ENCODE data around the gene CTNNBL1. TPM values are rescaled to one million over a fixed set of nuclear protein-coding genes. Genes with fewer than 3 reads are reported as not detected.

The CTNNBL1 gene
- total RNA-seq, 3 donors from 2014 or later (not counting 1 experiment from before 2014, with no cell fraction given): 59.1 to 75.6 (median 67.6) TPM

DNA sequence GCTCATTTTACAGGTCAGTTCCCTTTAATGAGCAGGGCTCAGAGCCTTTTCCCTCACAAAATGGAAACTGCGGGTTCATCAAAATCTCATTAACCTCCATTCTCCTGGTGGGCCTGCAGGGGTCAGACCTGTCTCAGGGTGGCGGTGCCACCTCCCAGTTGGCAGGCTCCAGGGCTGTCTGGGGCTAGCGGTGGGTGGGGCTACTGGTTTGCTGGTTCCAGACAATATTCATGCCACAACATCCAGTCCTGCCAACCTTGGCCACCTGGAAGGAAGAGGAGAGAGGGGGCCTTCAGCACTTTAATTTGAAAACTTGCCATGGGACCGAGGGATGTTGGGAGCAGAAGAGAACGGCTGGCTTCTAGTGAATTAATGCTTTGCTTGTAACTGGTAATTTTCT, 41.9 kb upstream of the CTNNBL1 start:
- H3K27me3 ChIP-seq (ENCODE audit: control insufficient read depth, insufficient read depth, low read length): no peaks in the 10 kb centered on the region
- Mint-ChIP-seq H3K27me3 (ENCODE audit: low read depth in 2 of 2) (peaks cover 18 to 22% of the 10 kb centered on the region in 2 donors), H3K36me3 (no peaks in the 10 kb centered on the region), H3K9me3 (no peaks in the 10 kb centered on the region), H3K4me3 (no peak overlapping the region), H3K4me1 (no peaks in the 10 kb centered on the region), H3K27ac (no peak overlapping the region)
- intact Hi-C loops (cut with micrococcal nuclease): loop anchor here (5.0 kb wide), 1 partner anchor 340 kb away; no protein-coding TSS in a partner anchor
- peak in 1 of 2 donors; percentile 30 for DNase-seq
- H3K27ac ChIP-seq (ENCODE audit: low read length): no peak overlapping the region
- H3K4me1 ChIP-seq (ENCODE audit: control insufficient read depth, insufficient read depth, low read length): no peaks in the 10 kb centered on the region
- TF ChIP-seq, protein P1, sequence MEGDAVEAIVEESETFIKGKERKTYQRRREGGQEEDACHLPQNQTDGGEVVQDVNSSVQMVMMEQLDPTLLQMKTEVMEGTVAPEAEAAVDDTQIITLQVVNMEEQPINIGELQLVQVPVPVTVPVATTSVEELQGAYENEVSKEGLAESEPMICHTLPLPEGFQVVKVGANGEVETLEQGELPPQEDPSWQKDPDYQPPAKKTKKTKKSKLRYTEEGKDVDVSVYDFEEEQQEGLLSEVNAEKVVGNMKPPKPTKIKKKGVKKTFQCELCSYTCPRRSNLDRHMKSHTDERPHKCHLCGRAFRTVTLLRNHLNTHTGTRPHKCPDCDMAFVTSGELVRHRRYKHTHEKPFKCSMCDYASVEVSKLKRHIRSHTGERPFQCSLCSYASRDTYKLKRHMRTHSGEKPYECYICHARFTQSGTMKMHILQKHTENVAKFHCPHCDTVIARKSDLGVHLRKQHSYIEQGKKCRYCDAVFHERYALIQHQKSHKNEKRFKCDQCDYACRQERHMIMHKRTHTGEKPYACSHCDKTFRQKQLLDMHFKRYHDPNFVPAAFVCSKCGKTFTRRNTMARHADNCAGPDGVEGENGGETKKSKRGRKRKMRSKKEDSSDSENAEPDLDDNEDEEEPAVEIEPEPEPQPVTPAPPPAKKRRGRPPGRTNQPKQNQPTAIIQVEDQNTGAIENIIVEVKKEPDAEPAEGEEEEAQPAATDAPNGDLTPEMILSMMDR (IDR thresholded peaks at IDR 0.05): no peak
- no peaks in the 10 kb centered on the region for H3K9me3 ChIP-seq (ENCODE audit: control insufficient read depth, insufficient read depth, low read length)
- H3K4me3 ChIP-seq (ENCODE audit: low read length): no peak overlapping the region
- no peaks in the 10 kb centered on the region for H3K36me3 ChIP-seq (ENCODE audit: control insufficient read depth, insufficient read depth, low read length)
- WGBS (ENCODE audit: insufficient coverage): 51% methylated on average over 5 of the region's 5 CpGs
- ATAC-seq: peak in 2 of 3 donors; percentile 49 to 61

DNA sequence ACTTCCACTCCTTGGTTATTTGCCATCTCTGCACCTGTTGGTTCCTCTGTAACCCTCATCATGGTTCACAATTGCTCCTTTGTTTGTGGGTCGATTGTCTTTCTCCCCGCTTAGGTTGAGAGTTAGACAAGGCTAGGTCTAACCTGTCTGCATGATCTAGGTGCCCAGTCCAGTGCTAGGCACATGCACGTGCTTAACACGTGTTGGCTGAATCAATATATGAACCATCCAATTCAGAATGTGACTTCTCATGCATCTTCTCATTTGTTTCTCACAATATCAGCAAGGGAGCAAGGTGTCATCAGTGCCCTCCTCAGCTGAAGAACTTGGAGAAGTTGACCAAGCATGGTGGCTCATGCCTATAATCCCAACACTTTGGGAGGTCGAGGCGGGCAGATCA, 36.9 kb upstream of the CTNNBL1 start:
- WGBS (ENCODE audit: insufficient coverage): 89% methylated on average over 4 of the region's 6 CpGs
- peaks cover 21 to 25% of the 10 kb centered on the region in 2 donors for H3K27me3 Mint-ChIP-seq (ENCODE audit: low read depth in 2 of 2)
- H3K36me3 Mint-ChIP-seq: no peaks in the 10 kb centered on the region
- H3K27ac Mint-ChIP-seq: no peak overlapping the region
- no peaks in the 10 kb centered on the region for H3K4me1 Mint-ChIP-seq
- H3K9me3 Mint-ChIP-seq: no peaks in the 10 kb centered on the region
- TF ChIP-seq, protein P1 (IDR thresholded peaks at IDR 0.05): no peak
- no peak overlapping the region for H3K4me3 Mint-ChIP-seq
- no peak for DNase-seq
- no peak overlapping the region for H3K4me3 ChIP-seq (ENCODE audit: low read length)
- no peak overlapping the region for H3K27ac ChIP-seq (ENCODE audit: low read length)
- no peaks in the 10 kb centered on the region for H3K4me1 ChIP-seq (ENCODE audit: control insufficient read depth, insufficient read depth, low read length)
- no peak for ATAC-seq
- H3K36me3 ChIP-seq (ENCODE audit: control insufficient read depth, insufficient read depth, low read length): no peaks in the 10 kb centered on the region
- intact Hi-C loops (cut with micrococcal nuclease): no loop called here
- no peaks in the 10 kb centered on the region for H3K27me3 ChIP-seq (ENCODE audit: control insufficient read depth, insufficient read depth, low read length)
- no peaks in the 10 kb centered on the region for H3K9me3 ChIP-seq (ENCODE audit: control insufficient read depth, insufficient read depth, low read length)

DNA sequence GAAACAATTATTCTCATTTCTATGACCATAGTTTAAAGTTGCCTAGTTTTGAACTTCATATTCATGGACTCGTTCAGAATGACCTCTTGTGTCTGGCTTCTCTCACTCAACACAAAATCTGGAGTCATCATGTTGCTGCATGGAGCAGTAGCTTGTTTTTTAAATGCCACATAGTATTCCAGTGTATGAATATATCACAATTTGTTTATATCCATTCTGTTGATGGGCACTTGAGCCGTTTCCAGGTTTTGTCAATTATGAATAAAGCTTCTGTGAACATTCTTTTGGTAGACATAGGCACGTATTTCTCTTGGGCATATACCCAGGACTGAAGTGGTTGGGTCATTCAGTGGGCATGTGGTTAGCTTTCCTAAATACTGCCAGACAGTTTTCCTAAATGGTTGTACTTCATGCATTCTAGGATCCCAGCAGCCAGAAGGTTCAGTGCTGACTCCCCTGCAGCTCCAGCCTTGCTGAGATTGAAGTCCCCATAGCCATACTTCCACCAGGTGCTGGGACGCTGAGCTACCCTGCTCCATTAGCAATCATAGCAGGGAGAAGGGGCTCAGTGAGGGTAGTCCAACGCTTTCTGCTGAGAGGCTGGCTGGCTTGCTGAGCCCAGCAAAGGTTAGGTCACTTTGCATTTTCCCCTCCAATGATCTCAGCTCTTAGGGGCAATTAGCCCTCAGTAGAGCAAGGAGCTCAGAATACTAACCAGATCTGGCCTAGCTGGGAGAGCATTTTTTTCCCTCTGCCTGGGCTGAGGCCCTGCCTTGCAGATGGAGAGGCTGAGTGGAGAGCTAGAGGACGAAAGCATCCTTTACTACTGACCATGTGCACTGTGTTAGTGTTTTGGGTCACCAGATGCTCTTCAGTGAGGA, 35.7 kb upstream of the CTNNBL1 start:
- Mint-ChIP-seq H3K4me1 (no peaks in the 10 kb centered on the region), H3K9me3 (no peaks in the 10 kb centered on the region), H3K27ac (no peak overlapping the region), H3K36me3 (no peaks in the 10 kb centered on the region), H3K27me3 (ENCODE audit: low read depth in 2 of 2) (peaks cover 17 to 24% of the 10 kb centered on the region in 2 donors), H3K4me3 (no peak overlapping the region)
- ATAC-seq (peak in 1 of 3 donors; percentile 24), DNase-seq (no peak)
- H3K9me3 ChIP-seq (ENCODE audit: control insufficient read depth, insufficient read depth, low read length): no peaks in the 10 kb centered on the region
- no peaks in the 10 kb centered on the region for H3K27me3 ChIP-seq (ENCODE audit: control insufficient read depth, insufficient read depth, low read length)
- H3K4me3 ChIP-seq (ENCODE audit: low read length): no peak overlapping the region
- TF ChIP-seq, protein P1 (IDR thresholded peaks at IDR 0.05): no peak
- no peaks in the 10 kb centered on the region for H3K36me3 ChIP-seq (ENCODE audit: control insufficient read depth, insufficient read depth, low read length)
- 67% methylated on average over 6 of the region's 6 CpGs for WGBS (ENCODE audit: insufficient coverage)
- H3K4me1 ChIP-seq (ENCODE audit: control insufficient read depth, insufficient read depth, low read length): no peaks in the 10 kb centered on the region
- intact Hi-C loops (cut with micrococcal nuclease): no loop called here
- H3K27ac ChIP-seq (ENCODE audit: low read length): no peak overlapping the region

Data from natural killer cell (primary cell).